Right lobe of liver (tissue), 4 donors: ENCODE data around the gene SLC26A5.

ENCODE experiments used
- POLR2A ChIP-seq: fragments of 450-650 bp; IDR thresholded peaks from one replicate; pipeline ENCODE4 v1.6.1; 2017; ENCODE audit warnings: antibody characterized with exemption, mild to moderate bottlenecking
- TF ChIP-seq, protein P1 (sequence below), 4 donors: fragments of 200-600 bp in 3 of 4; fragments of 450-650 bp in 1 of 4; IDR thresholded peaks; one replicate each; pipeline versions ENCODE4 v1.5.1 to v1.8.0; 2016 to 2022; ENCODE audit warnings: antibody characterized with exemption in 4 of 4, mild to moderate bottlenecking in 2 of 4
- donor health status: DM: no; HTN: no; CAD: no.
- donor health status: DM: no; HTN: no; CAD: no.
- donor health status: DM: no; HTN: yes; CAD: no.

DNA sequence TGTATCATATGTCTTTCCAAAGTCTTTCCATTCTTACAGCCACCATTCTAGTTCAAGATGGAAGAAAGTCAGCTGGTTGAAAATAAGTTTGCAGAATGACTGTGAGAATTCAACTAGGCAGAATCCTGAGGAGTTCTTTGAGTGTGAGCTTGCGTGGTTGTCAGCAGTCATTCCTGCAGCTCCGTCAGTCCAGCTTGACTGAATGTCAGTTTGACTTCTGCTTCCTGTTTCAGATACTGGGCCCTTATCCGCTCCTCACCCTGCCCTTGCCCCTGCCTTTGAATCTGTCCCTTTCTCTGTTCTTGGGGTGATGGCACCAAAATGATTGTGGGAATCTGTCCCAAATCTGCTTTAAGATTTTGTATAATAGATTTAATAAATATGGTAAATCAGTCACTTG is 27.8 kb downstream of the SLC26A5 start:
- TF ChIP-seq, protein P1, sequence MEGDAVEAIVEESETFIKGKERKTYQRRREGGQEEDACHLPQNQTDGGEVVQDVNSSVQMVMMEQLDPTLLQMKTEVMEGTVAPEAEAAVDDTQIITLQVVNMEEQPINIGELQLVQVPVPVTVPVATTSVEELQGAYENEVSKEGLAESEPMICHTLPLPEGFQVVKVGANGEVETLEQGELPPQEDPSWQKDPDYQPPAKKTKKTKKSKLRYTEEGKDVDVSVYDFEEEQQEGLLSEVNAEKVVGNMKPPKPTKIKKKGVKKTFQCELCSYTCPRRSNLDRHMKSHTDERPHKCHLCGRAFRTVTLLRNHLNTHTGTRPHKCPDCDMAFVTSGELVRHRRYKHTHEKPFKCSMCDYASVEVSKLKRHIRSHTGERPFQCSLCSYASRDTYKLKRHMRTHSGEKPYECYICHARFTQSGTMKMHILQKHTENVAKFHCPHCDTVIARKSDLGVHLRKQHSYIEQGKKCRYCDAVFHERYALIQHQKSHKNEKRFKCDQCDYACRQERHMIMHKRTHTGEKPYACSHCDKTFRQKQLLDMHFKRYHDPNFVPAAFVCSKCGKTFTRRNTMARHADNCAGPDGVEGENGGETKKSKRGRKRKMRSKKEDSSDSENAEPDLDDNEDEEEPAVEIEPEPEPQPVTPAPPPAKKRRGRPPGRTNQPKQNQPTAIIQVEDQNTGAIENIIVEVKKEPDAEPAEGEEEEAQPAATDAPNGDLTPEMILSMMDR (IDR thresholded peaks at IDR 0.05), result no peak
- TF ChIP-seq POLR2A, result no peak
